GM23338 (cell line): ENCODE data around the gene AGA.

Experiments
- CREB1 ChIP-seq: fragments of 250-450 bp; sonication (Bioruptor Pico); IDR thresholded peaks from 2 replicates; pipeline ENCODE4 v1.5.0; 2020; ENCODE audit warnings: low read depth, mild to moderate bottlenecking, moderate library complexity
- CTCF ChIP-seq, 2 experiments: fragments of 200-600 bp in 1 of 2; sonication (generic) in 1 of 2; conservative IDR thresholded peaks; 2 replicates each; pipeline versions ENCODE4 v1.5.1 to v1.6.1; 2016 to 2017; ENCODE audit warnings: antibody characterized with exemption in 2 of 2, low read depth in 2 of 2, mild to moderate bottlenecking in 2 of 2, moderate library complexity in 1 of 2
- ETS1 ChIP-seq: IDR thresholded peaks from 2 replicates; pipeline ENCODE4 v1.6.1; 2016; ENCODE audit warnings: antibody characterized with exemption
- EZH2 ChIP-seq: fragments of 200-600 bp; sonication (generic); IDR thresholded peaks from one replicate; pipeline ENCODE4 v1.8.0; 2017; ENCODE audit warnings: antibody characterized with exemption, mild to moderate bottlenecking, low read depth; ENCODE audit not compliant: unreplicated experiment
- EZH2phosphoT487 ChIP-seq: fragments of 200-600 bp; sonication (generic); IDR thresholded peaks from one replicate; pipeline ENCODE4 v1.8.1; 2018; ENCODE audit warnings: antibody characterized with exemption; ENCODE audit not compliant: unreplicated experiment
- JUNB ChIP-seq: IDR thresholded peaks from one replicate; pipeline ENCODE4 v1.6.1; 2016; ENCODE audit warnings: antibody characterized with exemption; ENCODE audit not compliant: unreplicated experiment
- POLR2AphosphoS5 ChIP-seq: IDR thresholded peaks from 2 replicates; pipeline ENCODE4 v1.6.1; 2016; ENCODE audit warnings: antibody characterized with exemption, low read depth
- REST ChIP-seq: IDR thresholded peaks from one replicate; pipeline ENCODE4 v1.6.1; 2018; ENCODE audit warnings: antibody characterized with exemption; ENCODE audit not compliant: unreplicated experiment
- STAT1 ChIP-seq: IDR thresholded peaks from one replicate; pipeline ENCODE4 v1.6.1; 2016; ENCODE audit warnings: antibody characterized with exemption; ENCODE audit not compliant: unreplicated experiment
- ZNF114 ChIP-seq: fragments of 250-450 bp; sonication (Bioruptor Pico); IDR thresholded peaks from 2 replicates; pipeline ENCODE4 v1.5.0; 2020; ENCODE audit warnings: mild to moderate bottlenecking, moderate library complexity
- ZNF331 ChIP-seq: fragments of 250-450 bp; sonication (Bioruptor Pico); IDR thresholded peaks from 2 replicates; pipeline ENCODE4 v1.5.0; 2020; ENCODE audit warnings: low read depth, mild to moderate bottlenecking, moderate library complexity

GRCh38 chr4:177384856-177385397 lies 57.3 kb downstream of the AGA start:
- TF ChIP-seq CTCF (conservative IDR thresholded peaks at IDR 0.05; ENCODE audit: low read depth in 2 of 2) (no peak), EZH2 (no peak), POLR2AphosphoS5 (no peak), REST (no peak), CREB1 (no peak), EZH2phosphoT487 (no peak), ZNF331 (CRISPR knock-in tag) (no peak), ZNF114 (CRISPR knock-in tag) (no peak), JUNB (no peak), ETS1 (no peak), STAT1 (no peak)
